Measurements from ENCODE around the gene ABHD17A.

The ABHD17A gene

GRCh38 chr19:1832046-1832663 lies 53.1 kb downstream of the ABHD17A start:
- no peak for DNase-seq

DNA sequence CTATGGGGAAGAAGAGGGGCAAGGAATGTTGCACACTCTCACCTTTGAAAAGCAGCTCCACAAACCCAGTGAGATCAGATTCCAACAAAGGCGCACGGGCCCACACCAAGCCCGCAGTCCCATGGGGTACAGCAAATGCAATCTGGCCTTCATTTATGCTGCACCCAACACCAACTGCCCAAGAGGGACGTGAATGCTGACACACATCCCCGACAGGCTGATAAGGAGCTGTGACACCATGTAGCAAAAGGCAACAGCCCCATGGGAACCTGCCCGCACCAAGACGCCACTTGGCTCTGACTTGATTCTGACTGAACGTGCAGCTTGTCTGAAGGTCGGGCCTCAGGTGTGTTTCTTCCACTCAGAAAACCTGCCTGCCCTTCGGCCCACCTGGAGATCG lies 54.3 kb downstream of the ABHD17A start:
- no peak for DNase-seq

- DNase-seq: no peak
Measured at GRCh38 chr19:1830568-1830967, 54.7 kb downstream of the ABHD17A start.

- no peak for DNase-seq
Measured at GRCh38 chr19:1829958-1830357, 55.3 kb downstream of the ABHD17A start.

GRCh38 chr19:1828279-1829238 lies 56.7 kb downstream of the ABHD17A start:
- DNase-seq: no peak

DNA sequence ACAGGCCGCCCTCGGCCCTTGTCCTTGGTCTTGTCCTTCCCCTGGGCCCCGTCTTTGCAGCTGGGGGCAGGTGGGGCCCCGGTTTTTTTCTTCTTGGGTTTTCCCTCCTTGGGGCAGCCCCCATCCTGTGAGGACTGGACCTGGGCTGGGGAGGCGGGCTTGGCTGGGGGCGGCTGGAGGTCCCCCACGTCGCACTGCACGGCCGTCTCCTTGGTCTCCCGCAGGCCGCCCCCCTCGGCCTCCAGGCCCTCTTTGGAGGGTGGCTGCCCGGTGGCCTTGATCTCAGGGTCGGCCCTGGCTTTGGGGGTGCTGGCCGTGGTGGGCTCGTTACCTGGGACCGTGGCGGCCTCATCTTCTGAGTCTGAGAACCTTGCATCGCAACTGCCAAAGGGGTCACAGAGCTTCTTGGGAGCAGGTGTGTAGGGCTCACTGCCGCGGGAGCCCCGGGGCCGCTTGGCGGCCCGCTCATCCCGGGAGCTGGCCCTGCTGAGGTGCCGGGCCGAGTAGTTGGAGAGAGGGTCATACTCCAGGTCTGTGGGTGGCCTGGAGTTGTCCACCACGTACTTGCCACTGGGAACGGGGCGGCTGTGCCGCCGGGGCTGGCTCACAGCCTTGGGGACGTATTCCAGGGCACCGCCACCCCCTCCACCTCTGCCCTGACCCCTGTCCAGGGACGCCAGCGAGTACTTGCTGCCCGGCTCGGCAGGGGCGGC lies 57.6 kb downstream of the ABHD17A start:
- DNase-seq: no peak

Measured in stimulated activated CD8-positive, alpha-beta memory T cell treated with anti-CD3 and anti-CD28 coated beads, Interleukin-4, amount 100 ng/mL, for 48 hours (primary cell).